Measurements from ENCODE around the gene RNF113B. TPM values are rescaled to one million over a fixed set of nuclear protein-coding genes. Genes with fewer than 3 reads are reported as not detected.

The RNF113B gene
- total RNA-seq, 6 donors from 2014 or later = not detected

- no peaks in the 10 kb centered on the region for H3K36me3 ChIP-seq
- no peaks in the 10 kb centered on the region for H3K27me3 ChIP-seq
- WGBS, 2 donors = 71 to 77% methylated on average over 8 of the region's 8 CpGs
- H3K4me1 ChIP-seq = peaks cover 0 to 12% (median 6%) of the 10 kb centered on the region in 4 donors
- TF ChIP-seq POLR2A (IDR thresholded peaks at IDR 0.05) (no peak), EP300 (IDR thresholded peaks at IDR 0.05) (no peak), POLR2AphosphoS5 (IDR thresholded peaks at IDR 0.05) (no peak)
- TF ChIP-seq, protein P1, sequence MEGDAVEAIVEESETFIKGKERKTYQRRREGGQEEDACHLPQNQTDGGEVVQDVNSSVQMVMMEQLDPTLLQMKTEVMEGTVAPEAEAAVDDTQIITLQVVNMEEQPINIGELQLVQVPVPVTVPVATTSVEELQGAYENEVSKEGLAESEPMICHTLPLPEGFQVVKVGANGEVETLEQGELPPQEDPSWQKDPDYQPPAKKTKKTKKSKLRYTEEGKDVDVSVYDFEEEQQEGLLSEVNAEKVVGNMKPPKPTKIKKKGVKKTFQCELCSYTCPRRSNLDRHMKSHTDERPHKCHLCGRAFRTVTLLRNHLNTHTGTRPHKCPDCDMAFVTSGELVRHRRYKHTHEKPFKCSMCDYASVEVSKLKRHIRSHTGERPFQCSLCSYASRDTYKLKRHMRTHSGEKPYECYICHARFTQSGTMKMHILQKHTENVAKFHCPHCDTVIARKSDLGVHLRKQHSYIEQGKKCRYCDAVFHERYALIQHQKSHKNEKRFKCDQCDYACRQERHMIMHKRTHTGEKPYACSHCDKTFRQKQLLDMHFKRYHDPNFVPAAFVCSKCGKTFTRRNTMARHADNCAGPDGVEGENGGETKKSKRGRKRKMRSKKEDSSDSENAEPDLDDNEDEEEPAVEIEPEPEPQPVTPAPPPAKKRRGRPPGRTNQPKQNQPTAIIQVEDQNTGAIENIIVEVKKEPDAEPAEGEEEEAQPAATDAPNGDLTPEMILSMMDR (IDR thresholded peaks at IDR 0.05) = no peak
- DNase-seq (no peak), ATAC-seq (ENCODE audit: low FRiP score in 2 of 2) (no peak)
- no peak overlapping the region for H3K27ac ChIP-seq
- H3K4me3 ChIP-seq = no peak overlapping the region
- H3K9me3 ChIP-seq = peaks cover 0 to 10% (median 3%) of the 10 kb centered on the region in 4 donors
These were observed 26.7 kb upstream of the RNF113B start for GRCh38 chr13:98203646-98204326.

DNA sequence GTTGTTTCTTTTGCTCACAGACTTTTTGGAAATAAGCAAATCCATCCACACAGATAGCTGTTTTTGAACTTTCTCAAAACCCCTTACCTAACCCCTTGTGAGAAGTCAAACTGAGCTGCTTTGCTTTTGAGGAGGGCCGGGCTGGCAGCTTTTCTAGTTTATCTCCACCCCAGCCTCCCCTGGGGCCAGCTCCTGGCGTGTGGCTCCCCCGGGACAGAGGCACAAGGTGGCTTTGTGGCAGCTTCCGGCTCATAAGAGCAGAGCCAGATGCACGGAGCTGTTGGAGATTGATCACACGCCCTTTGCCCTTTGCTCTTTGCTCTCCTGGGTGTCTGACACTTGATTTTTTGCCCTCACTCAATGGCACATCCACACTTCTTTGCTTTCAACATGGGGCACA lies 24.9 kb upstream of the RNF113B start:
- Histone ChIP-seq H3K4me3 (no peak overlapping the region), H3K4me1 (peaks cover 0 to 8% (median 6%) of the 10 kb centered on the region in 4 donors), H3K9me3 (peaks cover 0 to 10% (median 3%) of the 10 kb centered on the region in 4 donors), H3K36me3 (no peaks in the 10 kb centered on the region), H3K27me3 (no peaks in the 10 kb centered on the region), H3K27ac (no peak overlapping the region)
- peak in 1 of 2 donors; percentile 41 for DNase-seq
- no peak for ATAC-seq (ENCODE audit: low FRiP score in 2 of 2)
- 67 to 83% methylated on average over 4 to 6 of the region's 6 CpGs for WGBS, 2 donors
- TF ChIP-seq POLR2A (IDR thresholded peaks at IDR 0.05) (no peak), POLR2AphosphoS5 (IDR thresholded peaks at IDR 0.05) (peak in 1 of 2 donors; percentile 73), EP300 (IDR thresholded peaks at IDR 0.05) (peak in 1 of 4 donors; percentile 34)
- TF ChIP-seq, protein P1 (IDR thresholded peaks at IDR 0.05) = no peak

DNA sequence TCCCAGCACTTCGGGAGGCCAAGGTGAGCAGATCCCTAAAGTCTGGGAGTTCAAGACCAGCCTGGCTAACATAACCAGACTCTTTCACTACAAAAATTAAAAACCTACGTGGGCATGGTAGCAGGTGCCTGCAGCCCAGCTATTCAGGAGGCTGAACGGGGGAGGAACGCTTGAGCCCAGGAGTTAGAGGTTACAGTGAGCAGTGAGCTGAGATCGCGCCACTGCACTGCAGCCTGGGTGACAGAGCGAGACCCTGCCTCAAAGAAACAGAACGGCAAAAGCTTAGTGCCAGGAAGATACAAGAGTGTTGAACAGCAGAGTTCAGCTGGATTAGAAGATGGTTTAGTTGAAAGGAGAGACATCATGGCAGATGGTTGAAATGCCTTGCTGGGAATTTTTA lies 24.1 kb upstream of the RNF113B start:
- H3K4me1 ChIP-seq = peaks cover 0 to 8% (median 4%) of the 10 kb centered on the region in 4 donors
- 86 to 89% methylated on average over 8 of the region's 8 CpGs for WGBS, 2 donors
- TF ChIP-seq, protein P1 (IDR thresholded peaks at IDR 0.05) = no peak
- no peak for TF ChIP-seq POLR2AphosphoS5 (IDR thresholded peaks at IDR 0.05)
- ATAC-seq (ENCODE audit: low FRiP score in 2 of 2) (no peak), DNase-seq (no peak)
- H3K27me3 ChIP-seq = no peaks in the 10 kb centered on the region
- no peak overlapping the region for H3K4me3 ChIP-seq
- H3K36me3 ChIP-seq = no peaks in the 10 kb centered on the region
- no peak overlapping the region for H3K27ac ChIP-seq
- H3K9me3 ChIP-seq = peaks cover 0 to 9% (median 3%) of the 10 kb centered on the region in 4 donors

DNA sequence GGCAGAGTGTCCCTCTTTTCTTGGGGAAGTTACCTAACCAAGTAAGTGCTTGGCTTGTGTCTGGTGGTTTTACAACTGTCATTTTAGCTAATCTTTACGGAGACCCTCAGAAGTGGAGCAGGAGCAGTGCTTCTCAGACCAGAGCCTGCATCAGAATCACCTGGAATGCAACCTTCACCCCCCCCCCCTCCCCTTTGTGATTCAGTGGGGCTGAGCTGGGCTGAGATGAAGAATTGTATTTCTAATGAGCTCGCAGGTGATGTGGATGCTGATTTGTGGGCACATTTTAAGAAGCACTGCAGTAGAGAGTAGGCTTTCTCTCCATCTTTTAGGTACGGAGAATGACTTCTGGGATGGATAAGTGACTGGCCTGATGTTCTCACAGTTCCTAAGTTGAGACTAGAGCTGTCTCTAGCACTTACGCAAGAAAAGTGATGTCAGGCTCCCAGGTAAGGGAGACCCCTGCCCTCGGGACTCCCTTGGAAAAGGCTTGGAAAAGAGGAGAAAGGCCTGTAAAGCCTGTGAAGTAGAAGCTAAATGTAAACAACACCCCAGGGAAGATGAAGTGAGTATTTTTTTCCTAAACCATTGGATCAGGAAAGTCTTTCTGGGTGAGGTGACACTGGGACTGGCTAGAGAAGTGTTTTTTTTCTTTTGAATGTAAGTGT lies 23.3 kb upstream of the RNF113B start:
- ATAC-seq (ENCODE audit: low FRiP score in 2 of 2) = no peak

More for the DNA sequence above, 23.3 kb upstream of the RNF113B start:
- DNase-seq = no peak
- H3K36me3 ChIP-seq = no peaks in the 10 kb centered on the region
- H3K27me3 ChIP-seq = no peaks in the 10 kb centered on the region
- 80 to 85% methylated on average over 5 of the region's 5 CpGs for WGBS, 2 donors
- no peak overlapping the region for H3K27ac ChIP-seq
- TF ChIP-seq EP300 (IDR thresholded peaks at IDR 0.05) (no peak), POLR2A (IDR thresholded peaks at IDR 0.05) (no peak), POLR2AphosphoS5 (IDR thresholded peaks at IDR 0.05) (no peak)
- TF ChIP-seq, protein P1 (IDR thresholded peaks at IDR 0.05) = no peak
- H3K4me1 ChIP-seq = peaks cover 0 to 8% (median 4%) of the 10 kb centered on the region in 4 donors
- no peak overlapping the region for H3K4me3 ChIP-seq
- H3K9me3 ChIP-seq = peaks cover 0 to 3% (median under 1%) of the 10 kb centered on the region in 4 donors
